ENCODE results near the gene FOXJ3.

DNA sequence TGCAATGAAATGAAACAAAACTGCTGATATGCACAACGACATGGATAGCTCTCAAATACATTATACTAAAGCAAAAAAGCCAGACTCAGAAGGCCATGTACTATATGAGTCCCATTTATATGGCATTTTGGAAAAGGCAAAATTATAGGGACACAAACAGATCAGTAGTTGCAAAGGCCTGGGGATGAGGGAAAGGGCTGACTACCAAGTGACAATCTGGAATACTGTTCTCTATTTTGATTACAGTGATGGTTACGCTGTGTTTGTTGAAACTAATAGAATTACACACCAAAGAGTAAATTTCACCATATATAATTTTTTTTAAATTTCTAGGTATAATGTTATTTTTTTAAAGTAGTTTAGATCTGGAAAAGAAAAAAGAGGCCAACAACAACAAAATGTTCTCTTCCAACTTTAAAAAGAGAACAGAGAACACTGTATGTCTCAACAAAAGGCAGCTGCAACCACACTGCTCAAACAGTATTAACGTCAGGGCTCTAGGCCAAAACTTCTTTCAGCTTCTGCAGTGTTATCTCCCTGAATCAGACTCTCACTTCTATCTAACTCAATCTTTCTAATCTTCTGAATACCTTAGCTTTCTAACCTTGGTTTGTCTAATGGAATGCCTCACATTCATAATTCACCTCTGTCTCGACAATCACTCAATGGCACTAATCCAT, 75.8 kb downstream of the FOXJ3 start:
- TF ChIP-seq, protein P1, sequence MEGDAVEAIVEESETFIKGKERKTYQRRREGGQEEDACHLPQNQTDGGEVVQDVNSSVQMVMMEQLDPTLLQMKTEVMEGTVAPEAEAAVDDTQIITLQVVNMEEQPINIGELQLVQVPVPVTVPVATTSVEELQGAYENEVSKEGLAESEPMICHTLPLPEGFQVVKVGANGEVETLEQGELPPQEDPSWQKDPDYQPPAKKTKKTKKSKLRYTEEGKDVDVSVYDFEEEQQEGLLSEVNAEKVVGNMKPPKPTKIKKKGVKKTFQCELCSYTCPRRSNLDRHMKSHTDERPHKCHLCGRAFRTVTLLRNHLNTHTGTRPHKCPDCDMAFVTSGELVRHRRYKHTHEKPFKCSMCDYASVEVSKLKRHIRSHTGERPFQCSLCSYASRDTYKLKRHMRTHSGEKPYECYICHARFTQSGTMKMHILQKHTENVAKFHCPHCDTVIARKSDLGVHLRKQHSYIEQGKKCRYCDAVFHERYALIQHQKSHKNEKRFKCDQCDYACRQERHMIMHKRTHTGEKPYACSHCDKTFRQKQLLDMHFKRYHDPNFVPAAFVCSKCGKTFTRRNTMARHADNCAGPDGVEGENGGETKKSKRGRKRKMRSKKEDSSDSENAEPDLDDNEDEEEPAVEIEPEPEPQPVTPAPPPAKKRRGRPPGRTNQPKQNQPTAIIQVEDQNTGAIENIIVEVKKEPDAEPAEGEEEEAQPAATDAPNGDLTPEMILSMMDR (IDR thresholded peaks at IDR 0.05) = no peak
- TF ChIP-seq EZH2 (IDR thresholded peaks at IDR 0.05; ENCODE audit: borderline replicate concordance, insufficient read depth, low read depth, low read length, poor library complexity, severe bottlenecking) = no peak
